Astrocyte (in vitro differentiated cells and primary cell): ENCODE results near the gene CD80.

ENCODE experiments used
- EZH2 ChIP-seq: IDR thresholded peaks from 2 replicates; pipeline ENCODE4 v1.6.1; 2012; ENCODE audit warnings: mild to moderate bottlenecking, low read length, inconsistent platforms; ENCODE audit not compliant: insufficient read depth
- TF ChIP-seq, protein P1 (sequence below): IDR thresholded peaks from 2 replicates; pipeline ENCODE4 v1.5.1; 2011; ENCODE audit warnings: low read depth, mild to moderate bottlenecking, inconsistent platforms, low read length, moderate library complexity; ENCODE audit not compliant: insufficient read depth

DNA sequence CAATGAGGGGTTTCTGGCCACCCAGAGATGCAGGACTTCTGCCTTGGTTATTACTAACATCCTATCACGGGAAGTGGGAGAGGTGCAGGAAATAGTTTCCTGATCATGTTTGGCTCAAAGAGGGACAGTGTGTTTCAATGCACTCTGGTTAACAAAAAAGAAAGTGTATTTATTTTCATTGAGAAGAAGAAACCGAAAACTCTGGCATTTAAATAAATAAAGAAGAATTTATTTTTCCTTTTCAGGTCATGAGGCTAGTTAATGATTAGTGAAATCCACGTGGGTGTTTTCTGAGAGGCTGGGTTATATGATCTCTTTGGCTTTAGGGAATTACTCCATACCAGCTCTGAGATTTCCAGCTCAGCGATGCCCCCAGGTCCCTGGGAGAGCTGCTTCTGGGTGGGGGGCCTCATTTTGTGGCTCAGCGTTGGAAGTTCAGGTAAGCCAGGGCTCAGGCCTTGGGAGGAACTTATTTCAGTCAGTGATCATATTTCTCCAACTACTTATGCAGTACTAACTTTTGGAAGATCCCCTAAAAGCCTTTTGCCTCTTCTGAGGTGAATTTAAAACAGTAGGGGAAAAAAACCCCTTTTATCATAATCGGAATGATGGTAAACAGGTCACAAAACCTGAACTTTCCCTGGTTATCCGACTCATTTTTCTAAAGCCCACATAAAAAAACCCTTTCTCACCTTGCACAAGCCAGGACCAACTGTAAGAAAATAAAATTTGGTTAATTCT is 38.3 kb upstream of the CD80 start, which contains the start of gene PLA1A:
- TF ChIP-seq, protein P1, sequence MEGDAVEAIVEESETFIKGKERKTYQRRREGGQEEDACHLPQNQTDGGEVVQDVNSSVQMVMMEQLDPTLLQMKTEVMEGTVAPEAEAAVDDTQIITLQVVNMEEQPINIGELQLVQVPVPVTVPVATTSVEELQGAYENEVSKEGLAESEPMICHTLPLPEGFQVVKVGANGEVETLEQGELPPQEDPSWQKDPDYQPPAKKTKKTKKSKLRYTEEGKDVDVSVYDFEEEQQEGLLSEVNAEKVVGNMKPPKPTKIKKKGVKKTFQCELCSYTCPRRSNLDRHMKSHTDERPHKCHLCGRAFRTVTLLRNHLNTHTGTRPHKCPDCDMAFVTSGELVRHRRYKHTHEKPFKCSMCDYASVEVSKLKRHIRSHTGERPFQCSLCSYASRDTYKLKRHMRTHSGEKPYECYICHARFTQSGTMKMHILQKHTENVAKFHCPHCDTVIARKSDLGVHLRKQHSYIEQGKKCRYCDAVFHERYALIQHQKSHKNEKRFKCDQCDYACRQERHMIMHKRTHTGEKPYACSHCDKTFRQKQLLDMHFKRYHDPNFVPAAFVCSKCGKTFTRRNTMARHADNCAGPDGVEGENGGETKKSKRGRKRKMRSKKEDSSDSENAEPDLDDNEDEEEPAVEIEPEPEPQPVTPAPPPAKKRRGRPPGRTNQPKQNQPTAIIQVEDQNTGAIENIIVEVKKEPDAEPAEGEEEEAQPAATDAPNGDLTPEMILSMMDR = no peak
- no peak for TF ChIP-seq EZH2
